HFFc6 (cell line): ENCODE data around the gene HGFAC. TPM values are rescaled to one million over a fixed set of nuclear protein-coding genes. Genes with fewer than 3 reads are reported as not detected.
"Not testable (repeated sequence)": the region's sequence is repeated elsewhere in the genome, so short reads cannot be mapped to it uniquely, and the experiment has no call there.

Source experiments
- DNase-seq: peaks from one replicate; pipeline ENCODE4 v3.0.0-alpha.2; 2018
- H3K27ac Mint-ChIP-seq: 2 replicates; pipeline ENCODE4 v1.8.0; 2020; ENCODE audit warnings: mild to moderate bottlenecking, mixed read lengths
- H3K27me3 Mint-ChIP-seq: 2 replicates; pipeline ENCODE4 v1.8.0; 2021; ENCODE audit warnings: mild to moderate bottlenecking, moderate library complexity, mixed read lengths; ENCODE audit not compliant: insufficient read depth
- H3K36me3 Mint-ChIP-seq: 2 replicates; pipeline ENCODE4 v1.8.0; 2021; ENCODE audit warnings: low read depth, mixed read lengths
- H3K4me1 Mint-ChIP-seq: 2 replicates; pipeline ENCODE4 v1.8.0; 2020; ENCODE audit warnings: low read depth, mixed read lengths
- H3K4me3 Mint-ChIP-seq: 2 replicates; pipeline ENCODE4 v1.8.0; 2020; ENCODE audit warnings: mild to moderate bottlenecking, moderate library complexity, mixed read lengths
- H3K9me3 Mint-ChIP-seq: 2 replicates; pipeline ENCODE4 v1.8.0; 2020; ENCODE audit warnings: mild to moderate bottlenecking, mixed read lengths
- total RNA-seq, 6 experiments: library from RNA; stranded (reverse); fragmentation: NEBNext Ultra II Directional; extraction: Animal tissue kit (Norgen Biotek cat#: 25700); gene quantifications; 2 replicates in 1 of 6; 3 replicates in 5 of 6; pipeline ENCODE4 v1.2.3, GENCODE V29; 2021
- TF ChIP-seq, protein P1 (sequence below): fragments of 200-600 bp; sonication (generic); IDR thresholded peaks from 2 replicates; pipeline ENCODE4 v1.5.0; 2021; ENCODE audit warnings: antibody characterized with exemption, mild to moderate bottlenecking

The HGFAC gene
- total RNA-seq, 6 experiments from 2014 or later = 0.07 TPM; not detected in 5

DNA sequence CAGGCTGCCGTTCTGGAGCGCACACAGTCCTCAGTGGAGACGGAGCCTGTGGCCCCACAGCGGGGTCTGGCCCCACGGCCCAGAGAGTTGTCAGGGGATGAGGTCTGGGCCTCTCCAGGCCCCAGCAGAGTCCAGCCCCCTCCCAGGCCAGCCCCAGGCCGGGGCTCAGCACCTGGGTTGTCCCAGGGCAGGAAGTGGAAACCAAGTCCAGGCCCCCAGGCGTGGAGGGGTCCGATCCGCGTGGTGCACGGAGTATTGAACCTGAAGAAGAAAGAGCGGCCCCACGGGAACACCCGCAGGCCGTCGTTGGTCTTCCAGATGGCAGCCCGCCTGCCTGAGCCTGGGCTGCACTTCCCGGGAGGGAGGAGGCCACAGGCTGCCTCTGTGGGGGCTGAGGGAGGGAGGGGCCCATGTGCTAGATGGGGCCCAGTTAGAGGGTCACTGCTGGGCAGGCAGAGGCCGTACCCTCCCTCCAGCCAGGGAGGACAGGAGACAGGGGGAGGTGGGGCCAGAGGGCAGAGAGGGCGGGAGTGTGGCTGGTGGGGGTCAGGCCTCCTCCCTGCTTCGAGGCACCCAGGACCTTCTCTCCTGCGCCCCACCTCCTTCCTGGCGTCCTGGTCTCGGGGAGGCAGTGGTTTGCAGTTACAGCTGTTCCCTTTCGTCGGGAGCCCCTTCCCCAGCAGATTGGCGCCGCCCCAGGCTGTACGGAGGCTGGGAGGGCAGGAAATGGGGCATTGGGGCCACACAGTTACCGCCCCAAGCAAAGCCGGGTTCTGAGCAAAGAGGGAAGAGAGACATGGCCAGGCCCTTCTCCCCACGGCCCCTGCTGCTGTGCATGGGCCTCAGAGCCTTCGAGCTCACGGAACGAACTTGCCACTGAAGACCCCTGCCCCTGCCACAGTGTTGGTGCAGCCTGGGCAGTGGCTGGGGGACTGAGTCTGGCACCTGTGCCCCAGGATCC lies 8.1 kb downstream of the HGFAC start:
- H3K27me3 Mint-ChIP-seq = no peaks in the 10 kb centered on the region; the same call in 1 of the 2 replicates
- peaks cover 4% of the 10 kb centered on the region for H3K36me3 Mint-ChIP-seq
- H3K4me1 Mint-ChIP-seq = peaks cover 13% of the 10 kb centered on the region
- H3K27ac Mint-ChIP-seq = no peak overlapping the region
- TF ChIP-seq, protein P1, sequence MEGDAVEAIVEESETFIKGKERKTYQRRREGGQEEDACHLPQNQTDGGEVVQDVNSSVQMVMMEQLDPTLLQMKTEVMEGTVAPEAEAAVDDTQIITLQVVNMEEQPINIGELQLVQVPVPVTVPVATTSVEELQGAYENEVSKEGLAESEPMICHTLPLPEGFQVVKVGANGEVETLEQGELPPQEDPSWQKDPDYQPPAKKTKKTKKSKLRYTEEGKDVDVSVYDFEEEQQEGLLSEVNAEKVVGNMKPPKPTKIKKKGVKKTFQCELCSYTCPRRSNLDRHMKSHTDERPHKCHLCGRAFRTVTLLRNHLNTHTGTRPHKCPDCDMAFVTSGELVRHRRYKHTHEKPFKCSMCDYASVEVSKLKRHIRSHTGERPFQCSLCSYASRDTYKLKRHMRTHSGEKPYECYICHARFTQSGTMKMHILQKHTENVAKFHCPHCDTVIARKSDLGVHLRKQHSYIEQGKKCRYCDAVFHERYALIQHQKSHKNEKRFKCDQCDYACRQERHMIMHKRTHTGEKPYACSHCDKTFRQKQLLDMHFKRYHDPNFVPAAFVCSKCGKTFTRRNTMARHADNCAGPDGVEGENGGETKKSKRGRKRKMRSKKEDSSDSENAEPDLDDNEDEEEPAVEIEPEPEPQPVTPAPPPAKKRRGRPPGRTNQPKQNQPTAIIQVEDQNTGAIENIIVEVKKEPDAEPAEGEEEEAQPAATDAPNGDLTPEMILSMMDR = no peak
- peaks cover 5% of the 10 kb centered on the region for H3K9me3 Mint-ChIP-seq
- H3K4me3 Mint-ChIP-seq = no peak overlapping the region
- no peak for DNase-seq

- Mint-ChIP-seq H3K36me3 (peaks cover 12% of the 10 kb centered on the region), H3K27ac (no peak overlapping the region), H3K4me3 (no peak overlapping the region), H3K9me3 (peaks cover 13% of the 10 kb centered on the region), H3K27me3 (peaks cover 2% of the 10 kb centered on the region; the same call in 1 of the 2 replicates), H3K4me1 (peaks cover 13% of the 10 kb centered on the region)
- no peak for DNase-seq
- TF ChIP-seq, protein P1 = no peak
Measured at GRCh38 chr4:3450643-3451042, 8.9 kb downstream of the HGFAC start.

DNA sequence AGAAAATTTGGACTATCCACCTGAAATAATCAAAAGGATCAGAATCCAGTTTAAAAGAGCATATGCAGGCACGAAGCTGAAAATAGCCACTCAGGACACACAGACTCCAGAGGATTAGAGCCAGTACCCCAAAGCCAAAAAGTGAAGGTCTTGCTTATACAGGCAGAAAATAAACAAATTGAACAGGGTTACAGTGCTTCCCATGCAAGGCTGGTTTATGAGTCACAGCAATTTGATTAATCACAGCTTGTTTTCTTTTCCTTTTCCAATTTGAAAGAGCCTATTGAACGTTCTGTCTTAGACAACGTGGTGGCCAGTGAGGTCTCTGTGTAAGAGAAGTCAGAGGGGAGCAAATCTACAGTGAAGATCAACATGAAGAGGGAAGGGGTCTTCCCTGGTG lies 10.2 kb downstream of the HGFAC start:
- H3K36me3 Mint-ChIP-seq = peaks cover 20% of the 10 kb centered on the region
- peaks cover 7% of the 10 kb centered on the region; the same call in 1 of the 2 replicates for H3K27me3 Mint-ChIP-seq
- H3K9me3 Mint-ChIP-seq = peaks cover 26% of the 10 kb centered on the region
- DNase-seq = peak; percentile 60
- H3K4me3 Mint-ChIP-seq = peak overlapping the region; percentile 1; the same call in 1 of the 2 replicates
- TF ChIP-seq, protein P1 = no peak
- peak overlapping the region; percentile 3; the same call in 1 of the 2 replicates for H3K27ac Mint-ChIP-seq
- peaks cover 13% of the 10 kb centered on the region for H3K4me1 Mint-ChIP-seq

- Mint-ChIP-seq H3K27ac (peak overlapping the region; percentile 3; the same call in 1 of the 2 replicates), H3K4me1 (peaks cover 13% of the 10 kb centered on the region)
- TF ChIP-seq, protein P1 = peak; percentile 70
Measured at GRCh38 chr4:3452376-3452775, 10.6 kb downstream of the HGFAC start.

GRCh38 chr4:3455596-3455995 lies 13.8 kb downstream of the HGFAC start:
- H3K4me3 Mint-ChIP-seq, H3K27ac Mint-ChIP-seq, DNase-seq: not testable (repeated sequence)
- Mint-ChIP-seq H3K4me1 (peaks cover 13% of the 10 kb centered on the region), H3K9me3 (peaks cover 29% of the 10 kb centered on the region), H3K36me3 (peaks cover 20% of the 10 kb centered on the region), H3K27me3 (peaks cover 25% of the 10 kb centered on the region)

More at GRCh38 chr4:3452376-3452775, 10.6 kb downstream of the HGFAC start:
- H3K4me3 Mint-ChIP-seq = peak overlapping the region; percentile 1; the same call in 1 of the 2 replicates
- DNase-seq = no peak
- H3K36me3 Mint-ChIP-seq = peaks cover 20% of the 10 kb centered on the region
- H3K27me3 Mint-ChIP-seq = peaks cover 7% of the 10 kb centered on the region; the same call in 1 of the 2 replicates
- H3K9me3 Mint-ChIP-seq = peaks cover 29% of the 10 kb centered on the region

- Mint-ChIP-seq H3K27me3 (peaks cover 33% of the 10 kb centered on the region), H3K4me1 (no peaks in the 10 kb centered on the region), H3K27ac (no peak overlapping the region), H3K36me3 (peaks cover 20% of the 10 kb centered on the region), H3K9me3 (peaks cover 29% of the 10 kb centered on the region), H3K4me3 (no peak overlapping the region)
- no peak for DNase-seq
- TF ChIP-seq, protein P1 = no peak
Measured at GRCh38 chr4:3458371-3458770, 16.6 kb downstream of the HGFAC start.

- H3K27ac Mint-ChIP-seq, H3K4me1 Mint-ChIP-seq, H3K4me3 Mint-ChIP-seq, DNase-seq: not testable (repeated sequence)
- peaks cover 33% of the 10 kb centered on the region for H3K27me3 Mint-ChIP-seq
- H3K36me3 Mint-ChIP-seq = peaks cover 20% of the 10 kb centered on the region
- peaks cover 29% of the 10 kb centered on the region for H3K9me3 Mint-ChIP-seq
Measured at GRCh38 chr4:3459156-3459555, 17.4 kb downstream of the HGFAC start.
